Osteocyte (in vitro differentiated cells): ENCODE data around the gene TRRAP. TPM values are rescaled to one million over a fixed set of nuclear protein-coding genes. Genes with fewer than 3 reads are reported as not detected.
"Not testable (repeated sequence)": the region's sequence is repeated elsewhere in the genome, so short reads cannot be mapped to it uniquely, and the experiment has no call there.

ENCODE experiments used
- DNase-seq: peaks from one replicate; pipeline ENCODE4 v3.0.0; 2021; ENCODE audit warnings: mixed read lengths; ENCODE audit not compliant: unreplicated experiment; ENCODE audit errors: extremely low spot score
- H3K27ac Mint-ChIP-seq: one replicate; pipeline ENCODE4 v1.8.0; 2021; ENCODE audit warnings: mild to moderate bottlenecking, mixed read lengths; ENCODE audit not compliant: unreplicated experiment
- H3K27me3 Mint-ChIP-seq: one replicate; pipeline ENCODE4 v1.8.0; 2021; ENCODE audit warnings: mixed read lengths; ENCODE audit not compliant: unreplicated experiment
- H3K36me3 Mint-ChIP-seq: one replicate; pipeline ENCODE4 v1.8.0; 2021; ENCODE audit warnings: mixed read lengths; ENCODE audit not compliant: unreplicated experiment
- H3K4me1 Mint-ChIP-seq: one replicate; pipeline ENCODE4 v1.8.0; 2021; ENCODE audit warnings: mixed read lengths; ENCODE audit not compliant: unreplicated experiment
- H3K4me3 Mint-ChIP-seq: one replicate; pipeline ENCODE4 v1.8.0; 2021; ENCODE audit warnings: mild to moderate bottlenecking, moderate library complexity, mixed read lengths; ENCODE audit not compliant: unreplicated experiment
- H3K9me3 Mint-ChIP-seq: one replicate; pipeline ENCODE4 v1.8.0; 2021; ENCODE audit warnings: mixed read lengths; ENCODE audit not compliant: unreplicated experiment
- CTCF ChIP-seq: fragments of 200-600 bp; sonication (generic); IDR thresholded peaks from 2 replicates; pipeline ENCODE4 v1.5.0; 2021; ENCODE audit warnings: antibody characterized with exemption, mild to moderate bottlenecking, moderate library complexity
- total RNA-seq: library from RNA; stranded (reverse); gene quantifications from 2 replicates; pipeline ENCODE4 v1.2.1, GENCODE V29; 2021

TRRAP gene
- total RNA-seq, 1 donor from 2014 or later = 48.5 TPM

DNA sequence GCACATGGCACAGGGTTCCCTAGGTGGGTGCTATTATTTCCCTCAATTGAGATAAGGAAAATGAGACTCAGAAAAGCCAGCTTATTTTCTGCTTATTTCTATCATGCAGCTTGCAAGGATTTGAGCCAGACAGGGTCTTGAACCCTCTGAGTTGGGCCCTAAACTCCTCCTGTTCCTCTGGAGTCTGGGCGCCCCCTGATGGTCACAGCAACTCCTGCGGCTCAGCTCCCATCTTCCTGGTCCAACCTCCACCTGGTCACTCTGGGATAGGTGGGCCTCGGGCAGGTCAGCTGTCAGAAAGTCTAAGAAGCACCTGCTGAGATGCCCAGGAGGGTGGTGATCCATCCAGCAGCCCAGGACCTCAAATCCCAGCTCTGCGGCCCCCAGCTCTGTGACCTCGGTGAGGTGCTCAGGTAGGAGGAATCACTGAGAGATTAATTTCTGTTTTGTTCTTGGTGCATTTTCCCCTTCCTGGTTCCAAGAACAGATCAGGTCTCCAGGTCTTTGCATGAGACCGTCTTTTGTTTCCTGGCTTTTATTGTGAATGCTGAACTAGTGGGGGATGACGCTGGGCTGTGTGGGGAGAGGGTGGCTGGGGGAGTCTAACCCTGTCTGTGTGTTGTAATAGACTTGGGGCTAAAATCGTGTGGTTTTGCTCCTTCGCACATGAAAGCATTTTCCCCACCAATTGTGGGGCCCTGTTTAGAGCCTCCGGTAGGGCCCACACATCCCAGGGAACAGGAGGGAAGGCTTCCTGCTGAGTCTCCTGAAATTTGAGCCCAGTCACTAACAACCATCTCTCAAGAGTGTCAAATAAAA is 41.3 kb upstream of the TRRAP start:
- peaks cover 12% of the 10 kb centered on the region for H3K4me1 Mint-ChIP-seq
- H3K27ac Mint-ChIP-seq = no peak overlapping the region
- H3K27me3 Mint-ChIP-seq = peaks cover 19% of the 10 kb centered on the region
- H3K9me3 Mint-ChIP-seq = no peaks in the 10 kb centered on the region
- no peaks in the 10 kb centered on the region for H3K36me3 Mint-ChIP-seq
- no peak for DNase-seq
- H3K4me3 Mint-ChIP-seq = no peak overlapping the region
- peak; percentile 62 for TF ChIP-seq CTCF

DNA sequence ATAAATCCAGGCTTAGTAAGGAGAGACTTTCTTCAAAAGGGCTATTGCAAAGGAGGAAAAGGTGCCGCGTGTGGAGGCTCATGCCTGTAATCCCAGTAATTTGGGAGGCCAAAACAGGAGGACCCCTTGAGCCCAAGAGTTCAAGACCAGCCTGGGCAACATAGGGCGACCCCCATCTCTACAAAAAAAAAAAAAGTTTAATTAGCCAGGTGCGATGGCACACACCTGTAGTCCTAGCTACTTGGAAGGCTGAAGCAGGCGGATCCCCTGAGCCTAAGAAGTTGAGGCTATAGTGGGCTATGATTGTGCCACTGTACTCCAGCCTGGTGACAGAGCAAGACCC is 40.7 kb upstream of the TRRAP start:
- Mint-ChIP-seq H3K27ac (no peak overlapping the region), H3K27me3 (peaks cover 19% of the 10 kb centered on the region), H3K4me3 (no peak overlapping the region), H3K9me3 (no peaks in the 10 kb centered on the region), H3K4me1 (peaks cover 12% of the 10 kb centered on the region), H3K36me3 (no peaks in the 10 kb centered on the region)
- DNase-seq = no peak
- no peak for TF ChIP-seq CTCF

GRCh38 chr7:98840096-98840495 is 38.2 kb upstream of the TRRAP start:
- no peak for DNase-seq
- peaks cover 9% of the 10 kb centered on the region for H3K27me3 Mint-ChIP-seq
- no peak overlapping the region for H3K27ac Mint-ChIP-seq
- no peaks in the 10 kb centered on the region for H3K9me3 Mint-ChIP-seq
- no peaks in the 10 kb centered on the region for H3K36me3 Mint-ChIP-seq
- H3K4me3 Mint-ChIP-seq = no peak overlapping the region
- no peak for TF ChIP-seq CTCF
- peaks cover 12% of the 10 kb centered on the region for H3K4me1 Mint-ChIP-seq

GRCh38 chr7:98840722-98841121 is 37.6 kb upstream of the TRRAP start:
- Mint-ChIP-seq H3K36me3 (no peaks in the 10 kb centered on the region), H3K27me3 (peaks cover 8% of the 10 kb centered on the region), H3K27ac (no peak overlapping the region), H3K4me1 (peaks cover 12% of the 10 kb centered on the region), H3K9me3 (no peaks in the 10 kb centered on the region), H3K4me3 (no peak overlapping the region)
- DNase-seq = no peak
- no peak for TF ChIP-seq CTCF

DNA sequence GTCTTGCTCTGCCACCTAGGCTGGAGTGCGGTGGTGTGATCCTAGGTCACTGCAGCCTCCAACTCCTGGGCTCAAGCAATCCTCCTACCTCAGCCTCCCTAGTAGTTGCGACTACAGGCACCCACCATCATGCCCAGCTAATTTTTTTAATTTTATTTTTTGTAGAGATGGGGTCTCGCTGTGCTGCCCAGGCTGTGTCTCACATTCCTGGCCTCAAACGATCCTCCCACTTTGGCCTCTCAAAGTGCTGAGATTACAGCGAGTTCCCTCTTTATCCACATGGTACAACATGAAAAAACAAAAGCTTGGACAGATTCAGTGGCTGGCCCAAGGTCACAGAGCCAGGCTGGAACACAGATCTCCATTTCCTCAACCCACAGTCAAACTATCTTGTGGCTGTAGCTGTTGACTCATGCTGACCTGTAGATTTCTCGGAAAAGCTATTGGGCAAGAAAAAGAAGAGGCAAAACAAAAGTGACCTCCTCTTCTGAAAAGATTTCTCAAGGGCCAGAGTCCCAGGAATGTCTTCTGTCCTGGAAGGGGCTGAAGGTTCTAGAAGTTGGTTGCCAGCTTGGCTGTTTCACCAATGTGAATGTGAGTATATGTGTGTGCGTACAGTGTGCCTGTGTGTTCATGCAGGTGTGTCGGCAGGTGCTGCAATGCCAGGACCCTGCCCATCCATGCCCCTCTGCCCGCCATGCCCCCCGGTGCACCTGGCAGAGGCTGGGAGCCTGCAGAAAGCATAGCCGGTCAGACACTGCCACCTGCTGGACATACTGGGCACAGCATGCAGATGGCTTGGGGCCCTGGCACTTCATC is 36.9 kb upstream of the TRRAP start:
- no peak for DNase-seq
- Mint-ChIP-seq H3K4me1 (peaks cover 12% of the 10 kb centered on the region), H3K27me3 (peaks cover 8% of the 10 kb centered on the region), H3K9me3 (no peaks in the 10 kb centered on the region), H3K27ac (no peak overlapping the region), H3K4me3 (no peak overlapping the region), H3K36me3 (no peaks in the 10 kb centered on the region)
- TF ChIP-seq CTCF = peak; percentile 98

- H3K27ac Mint-ChIP-seq, H3K36me3 Mint-ChIP-seq, H3K4me1 Mint-ChIP-seq, H3K27me3 Mint-ChIP-seq, H3K9me3 Mint-ChIP-seq, H3K4me3 Mint-ChIP-seq, DNase-seq: not testable (repeated sequence)
These were observed 35.8 kb upstream of the TRRAP start for GRCh38 chr7:98842552-98842951.
